IMR-90 (cell line): Measurements from ENCODE around the gene RGS19. TPM values are rescaled to one million over a fixed set of nuclear protein-coding genes. Genes with fewer than 3 reads are reported as not detected.

Experiments used
- ATAC-seq: fragments of 200-7000 bp; cut with Tn5 transposase; 2 replicates; pipeline ENCODE4 v1.9.1; 2020; ENCODE audit warnings: low read depth, mild to moderate bottlenecking, moderate library complexity
- BruUV-seq: library from RNA; stranded (reverse); fragments of 400-500 nt; replicated peaks from 2 replicates; lab custom pipeline; 2021; lab: Mats Ljungman, UMichigan
- CTCF ChIA-PET: fragments of 300-600 bp; formaldehyde crosslinking; extraction: SDS; loops from one replicate; lab custom pipeline; 2021; ENCODE audit warnings: antibody characterized with exemption; lab: Yijun Ruan, JAX
- POLR2A ChIA-PET: fragments of 300-600 bp; sonication (Branson Sonifier 250); formaldehyde crosslinking; loops from one replicate; lab custom pipeline; 2022; ENCODE audit warnings: antibody characterized with exemption; ENCODE audit not compliant: unreplicated experiment; lab: Charles Lee
- DNase-seq: peaks from one replicate; pipeline ENCODE4 v3.0.0; 2013
- H2AFZ ChIP-seq: replicated peaks from 2 replicates; pipeline ENCODE3; 2013; ENCODE audit warnings: low read length, mild to moderate bottlenecking; ENCODE audit not compliant: poor library complexity
- H2AK5ac ChIP-seq: 2 replicates; pipeline ENCODE4 v1.6.1; 2013; ENCODE audit warnings: low read depth, low read length, inconsistent platforms
- H2AK9ac ChIP-seq: replicated peaks from 2 replicates; pipeline ENCODE3; 2013; ENCODE audit warnings: mild to moderate bottlenecking, low read depth, low read length, moderate library complexity; ENCODE audit not compliant: poor library complexity
- H2BK120ac ChIP-seq: 2 replicates; pipeline ENCODE4 v1.6.1; 2013; ENCODE audit warnings: low read depth, low read length, inconsistent platforms
- H2BK15ac ChIP-seq: 3 replicates; pipeline ENCODE4 v1.6.1; 2013; ENCODE audit warnings: low read depth, low read length, inconsistent platforms
- H2BK20ac ChIP-seq: 2 replicates; pipeline ENCODE4 v1.6.1; 2013; ENCODE audit warnings: low read depth, mild to moderate bottlenecking, inconsistent platforms, low read length, moderate library complexity
- H2BK5ac ChIP-seq: 2 replicates; pipeline ENCODE4 v1.6.1; 2013; ENCODE audit warnings: mild to moderate bottlenecking, low read depth, low read length, inconsistent platforms; ENCODE audit not compliant: poor library complexity, severe bottlenecking
- H3K14ac ChIP-seq: replicated peaks from 2 replicates; pipeline ENCODE4 v1.6.1; 2013; ENCODE audit warnings: low read depth, low read length, inconsistent platforms
- H3K18ac ChIP-seq: 2 replicates; pipeline ENCODE4 v1.6.1; 2013; ENCODE audit warnings: low read depth, low read length, control low read depth
- H3K23ac ChIP-seq: 2 replicates; pipeline ENCODE4 v1.6.1; 2013; ENCODE audit warnings: low read depth, low read length, inconsistent platforms
- H3K27ac ChIP-seq: 2 replicates; pipeline ENCODE4 v1.5.1; 2013; ENCODE audit warnings: mild to moderate bottlenecking, control low read depth, low read length; ENCODE audit not compliant: insufficient read depth
- H3K27me3 ChIP-seq: 2 replicates; pipeline ENCODE4 v1.6.1; 2013; ENCODE audit warnings: low read length; ENCODE audit not compliant: control insufficient read depth, insufficient read depth
- H3K36me3 ChIP-seq: 2 replicates; pipeline ENCODE4 v1.6.1; 2013; ENCODE audit warnings: low read length, mixed read lengths; ENCODE audit not compliant: control insufficient read depth, insufficient read depth
- H3K4ac ChIP-seq: 2 replicates; pipeline ENCODE4 v1.6.1; 2013; ENCODE audit warnings: low read depth, low read length, inconsistent platforms
- H3K4me1 ChIP-seq: 2 replicates; pipeline ENCODE4 v1.6.1; 2013; ENCODE audit warnings: low read length, mixed read lengths; ENCODE audit not compliant: control insufficient read depth, insufficient read depth
- H3K4me2 ChIP-seq: 2 replicates; pipeline ENCODE4 v1.6.1; 2013; ENCODE audit warnings: low read depth, mild to moderate bottlenecking, control low read depth, low read length, moderate library complexity
- H3K4me3 ChIP-seq: 2 replicates; pipeline ENCODE4 v1.5.1; 2013; ENCODE audit warnings: low read depth, mild to moderate bottlenecking, control low read depth, low read length, moderate library complexity; ENCODE audit not compliant: insufficient read depth
- H3K56ac ChIP-seq: 2 replicates; pipeline ENCODE4 v1.6.1; 2013; ENCODE audit warnings: low read length, inconsistent platforms; ENCODE audit not compliant: insufficient read depth; ENCODE audit errors: extremely low read depth
- H3K79me1 ChIP-seq, 2 experiments: 2 replicates each; pipeline ENCODE4 v1.6.1; 2013; ENCODE audit warnings: low read length in 2 of 2, inconsistent platforms in 1 of 2, low read depth in 1 of 2
- H3K9ac ChIP-seq: 2 replicates; pipeline ENCODE4 v1.6.1; 2013; ENCODE audit warnings: low read depth, low read length, control low read depth
- H3K9me1 ChIP-seq: 2 replicates; pipeline ENCODE4 v1.6.1; 2013; ENCODE audit warnings: low read length, inconsistent platforms; ENCODE audit not compliant: insufficient read depth
- H3K9me3 ChIP-seq: 2 replicates; pipeline ENCODE4 v1.6.1; 2013; ENCODE audit warnings: low read length; ENCODE audit not compliant: control insufficient read depth, insufficient read depth
- H4K20me1 ChIP-seq: 2 replicates; pipeline ENCODE4 v1.6.1; 2013; ENCODE audit warnings: low read length, inconsistent platforms; ENCODE audit not compliant: insufficient read depth
- H4K5ac ChIP-seq: 2 replicates; pipeline ENCODE4 v1.6.1; 2013; ENCODE audit warnings: mild to moderate bottlenecking, low read depth, low read length, control low read depth
- H4K8ac ChIP-seq, 2 experiments: 2 replicates each; pipeline ENCODE4 v1.6.1; 2013; ENCODE audit warnings: low read depth in 2 of 2, low read length in 2 of 2, control low read depth in 1 of 2, inconsistent platforms in 1 of 2
- H4K91ac ChIP-seq: 2 replicates; pipeline ENCODE4 v1.6.1; 2013; ENCODE audit warnings: low read depth, low read length, inconsistent platforms; ENCODE audit not compliant: insufficient read depth
- BHLHE40 ChIP-seq: fragments of 150-350 bp; IDR thresholded peaks from 2 replicates; pipeline ENCODE4 v1.6.1; 2016; ENCODE audit warnings: mild to moderate bottlenecking, low read depth, low read length
- CEBPB ChIP-seq: IDR thresholded peaks from 2 replicates; pipeline ENCODE4 v1.6.1; 2012; ENCODE audit warnings: low read depth, low read length, improper control_type of control experiment
- FOS ChIP-seq: fragments of 150-350 bp; IDR thresholded peaks from 2 replicates; pipeline ENCODE4 v1.6.1; 2016; ENCODE audit warnings: low read depth, low read length
- MAFK ChIP-seq: IDR thresholded peaks from 2 replicates; pipeline ENCODE4 v1.6.1; 2012; ENCODE audit warnings: low read depth, low read length, improper control_type of control experiment
- MXI1 ChIP-seq: IDR thresholded peaks from 2 replicates; pipeline ENCODE4 v1.6.1; 2012; ENCODE audit warnings: low read depth, mild to moderate bottlenecking, low read length, moderate library complexity, borderline replicate concordance
- RAD21 ChIP-seq: IDR thresholded peaks from 2 replicates; pipeline ENCODE4 v1.6.1; 2012; ENCODE audit warnings: low read length, improper control_type of control experiment
- SMC3 ChIP-seq: fragments of 150-350 bp; IDR thresholded peaks from 2 replicates; pipeline ENCODE4 v1.6.1; 2016; ENCODE audit warnings: low read depth, mild to moderate bottlenecking, antibody characterized with exemption, low read length, moderate library complexity
- USF2 ChIP-seq: fragments of 150-350 bp; IDR thresholded peaks from 2 replicates; pipeline ENCODE4 v1.6.1; 2017; ENCODE audit warnings: mild to moderate bottlenecking, antibody characterized with exemption, low read length, low read depth
- WGBS, 2 experiments: methylation state at CpG; one replicate each; pipeline versions ENCODE4 v1.1.5 to v1.1.7; 2013; ENCODE audit warnings: missing lambda C conversion rate in 2 of 2; ENCODE audit not compliant: insufficient read length in 1 of 2; ENCODE audit errors: extremely low coverage in 2 of 2; 5-methylcytosine and 5-hydroxymethylcytosine counted together
- dilution Hi-C: fragments of 300-500 bp; cut with HindIII; formaldehyde crosslinking; loops from one replicate; pipeline ENCODE4 v1.14.3; 2018; ENCODE audit warnings: low sequenced_read_pairs; ENCODE audit not compliant: unreplicated experiment
- in situ Hi-C: fragments of 300-500 bp; cut with MboI; formaldehyde crosslinking; loops from 3 replicates; pipeline ENCODE4 v1.14.3; 2019; ENCODE audit warnings: low sequenced_read_pairs, inconsistent platforms, mixed read lengths
- intact Hi-C: fragments of 100-400 bp; cut with micrococcal nuclease; formaldehyde crosslinking; loops from 2 replicates; pipeline ENCODE4 v1.10.0; 2022
- polyA plus RNA-seq, 3 experiments: library from polyadenylated mRNA; depleted of rRNA; stranded (reverse); fragments of >200 nt; gene quantifications; 2 replicates each; pipeline ENCODE4 v1.2.3, GENCODE V29; 2012; ENCODE audit warnings: low replicate concordance in 1 of 3
- total RNA-seq: library from RNA; depleted of rRNA; stranded (reverse); fragments of >200 nt; gene quantifications from 2 replicates; pipeline ENCODE4 v1.2.3, GENCODE V29; 2012
- TF ChIP-seq, protein P1 (sequence below): conservative IDR thresholded peaks from 2 replicates; pipeline ENCODE4 v1.5.1; 2012; ENCODE audit warnings: mild to moderate bottlenecking, low read depth, low read length, improper control_type of control experiment

RGS19 gene
- total and polyA plus RNA-seq, 2 of the 4 experiments (the other 2 are of a cell fraction) = 7.7 to 17.5 TPM

DNA sequence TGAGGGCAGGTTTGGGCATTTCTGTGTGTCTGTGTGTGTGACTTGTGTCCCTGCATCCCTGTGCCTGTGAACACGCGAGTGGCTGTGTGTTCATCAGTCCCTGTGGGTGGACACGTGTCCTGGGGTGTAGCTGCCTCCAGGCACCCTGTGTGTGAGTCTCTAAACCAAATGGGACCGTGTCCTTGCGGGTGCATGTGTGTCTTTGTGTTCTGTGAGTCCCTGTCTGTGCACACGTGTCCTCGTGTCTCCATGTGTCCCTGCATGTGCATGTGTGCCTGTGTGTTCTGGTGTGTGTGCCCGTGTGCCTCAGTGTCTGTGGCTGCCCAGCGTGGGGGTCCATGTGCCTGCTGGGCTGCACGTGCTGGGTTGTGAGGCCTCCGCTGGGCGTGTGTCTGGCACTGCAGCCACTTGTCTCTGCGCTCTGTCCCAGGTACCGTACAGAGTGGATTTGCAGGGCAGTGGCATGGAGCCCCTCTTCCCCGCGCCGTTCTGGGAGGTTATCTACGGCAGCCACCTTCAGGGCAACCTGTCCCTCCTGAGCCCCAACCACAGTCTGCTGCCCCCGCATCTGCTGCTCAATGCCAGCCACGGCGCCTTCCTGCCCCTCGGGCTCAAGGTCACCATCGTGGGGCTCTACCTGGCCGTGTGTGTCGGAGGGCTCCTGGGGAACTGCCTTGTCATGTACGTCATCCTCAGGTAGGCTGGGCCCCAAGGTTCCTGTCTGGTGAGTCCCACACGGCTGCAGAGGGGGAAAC lies 13.1 kb upstream of the RGS19 start:
- H2BK20ac ChIP-seq = no peak overlapping the region
- H3K27me3 ChIP-seq = peaks cover 28% of the 10 kb centered on the region
- no peak overlapping the region for H2BK5ac ChIP-seq
- no peak overlapping the region for H3K18ac ChIP-seq
- BruUV-seq = no TSS peak
- H3K27ac ChIP-seq = no peak overlapping the region
- H3K4me3 ChIP-seq = no peak overlapping the region
- no peaks in the 10 kb centered on the region for H3K9me1 ChIP-seq
- H3K9ac ChIP-seq = no peak overlapping the region
- H3K23ac ChIP-seq = no peak overlapping the region
- no peak overlapping the region for H4K5ac ChIP-seq
- ChIA-PET CTCF (no interaction called here), POLR2A (no interaction called here)
- TF ChIP-seq MAFK (no peak), CEBPB (no peak), RAD21 (no peak), BHLHE40 (no peak), SMC3 (no peak), FOS (no peak), USF2 (no peak), MXI1 (no peak)
- TF ChIP-seq, protein P1, sequence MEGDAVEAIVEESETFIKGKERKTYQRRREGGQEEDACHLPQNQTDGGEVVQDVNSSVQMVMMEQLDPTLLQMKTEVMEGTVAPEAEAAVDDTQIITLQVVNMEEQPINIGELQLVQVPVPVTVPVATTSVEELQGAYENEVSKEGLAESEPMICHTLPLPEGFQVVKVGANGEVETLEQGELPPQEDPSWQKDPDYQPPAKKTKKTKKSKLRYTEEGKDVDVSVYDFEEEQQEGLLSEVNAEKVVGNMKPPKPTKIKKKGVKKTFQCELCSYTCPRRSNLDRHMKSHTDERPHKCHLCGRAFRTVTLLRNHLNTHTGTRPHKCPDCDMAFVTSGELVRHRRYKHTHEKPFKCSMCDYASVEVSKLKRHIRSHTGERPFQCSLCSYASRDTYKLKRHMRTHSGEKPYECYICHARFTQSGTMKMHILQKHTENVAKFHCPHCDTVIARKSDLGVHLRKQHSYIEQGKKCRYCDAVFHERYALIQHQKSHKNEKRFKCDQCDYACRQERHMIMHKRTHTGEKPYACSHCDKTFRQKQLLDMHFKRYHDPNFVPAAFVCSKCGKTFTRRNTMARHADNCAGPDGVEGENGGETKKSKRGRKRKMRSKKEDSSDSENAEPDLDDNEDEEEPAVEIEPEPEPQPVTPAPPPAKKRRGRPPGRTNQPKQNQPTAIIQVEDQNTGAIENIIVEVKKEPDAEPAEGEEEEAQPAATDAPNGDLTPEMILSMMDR = no peak
- no peak overlapping the region for H3K56ac ChIP-seq
- no peak overlapping the region for H3K4me2 ChIP-seq
- dilution Hi-C loops = no loop called here
- H2BK120ac ChIP-seq = no peak overlapping the region
- in situ Hi-C loops = no loop called here
- H2AK9ac ChIP-seq = no peak overlapping the region
- intact Hi-C loops = no loop called here
- DNase-seq (no peak), ATAC-seq (no peak)
- no peak overlapping the region for H3K4ac ChIP-seq
- H4K8ac ChIP-seq = no peak overlapping the region
- H3K14ac ChIP-seq = no peak overlapping the region
- no peak overlapping the region for H2AK5ac ChIP-seq
- H4K20me1 ChIP-seq = 0 out of 2 replicates have a peak, but pooled peaks cover 4% of the 10 kb centered on the region
- H3K79me1 ChIP-seq = no peaks in the 10 kb centered on the region
- no peaks in the 10 kb centered on the region for H3K36me3 ChIP-seq
- WGBS, 2 experiments = 46% methylated on average over 16 of the region's 27 CpGs; no CpG with 5 or more reads in 1 of the 2 experiments
- no peak overlapping the region for H2AFZ ChIP-seq
- H3K4me1 ChIP-seq = no peaks in the 10 kb centered on the region
- H2BK15ac ChIP-seq = no peak overlapping the region
- H4K91ac ChIP-seq = no peak overlapping the region
- H3K9me3 ChIP-seq = peaks cover 3% of the 10 kb centered on the region; the same call in 1 of the 2 replicates
